Calu3 (cell line): ENCODE measurements around the gene SHPK. TPM values are rescaled to one million over a fixed set of nuclear protein-coding genes. Genes with fewer than 3 reads are reported as not detected.

Experiments
- BruUV-seq: library from RNA; stranded (reverse); fragments of 400-500 nt; replicated peaks from 2 replicates; lab custom pipeline; 2021; lab: Mats Ljungman, UMichigan
- CTCF ChIA-PET: fragments of 300-600 bp; sonication (Branson Sonifier 250); formaldehyde crosslinking; loops from one replicate; lab custom pipeline; 2022; ENCODE audit warnings: antibody characterized with exemption; lab: Charles Lee
- DNase-seq: peaks from one replicate; pipeline ENCODE4 v3.0.0; 2022
- H3K27ac Mint-ChIP-seq: one replicate; pipeline ENCODE4 v1.8.0; 2022; ENCODE audit warnings: mixed read lengths; ENCODE audit not compliant: unreplicated experiment
- H3K27me3 Mint-ChIP-seq: one replicate; pipeline ENCODE4 v1.8.0; 2022; ENCODE audit warnings: mixed read lengths; ENCODE audit not compliant: unreplicated experiment
- H3K36me3 Mint-ChIP-seq: one replicate; pipeline ENCODE4 v1.8.0; 2022; ENCODE audit warnings: mild to moderate bottlenecking, moderate library complexity, mixed read lengths; ENCODE audit not compliant: insufficient read depth, unreplicated experiment
- H3K4me1 Mint-ChIP-seq: one replicate; pipeline ENCODE4 v1.8.0; 2022; ENCODE audit warnings: mild to moderate bottlenecking, low read depth, mixed read lengths; ENCODE audit not compliant: unreplicated experiment
- H3K4me3 Mint-ChIP-seq: one replicate; pipeline ENCODE4 v1.8.0; 2022; ENCODE audit warnings: mild to moderate bottlenecking, low read depth, moderate library complexity, mixed read lengths; ENCODE audit not compliant: unreplicated experiment
- H3K9me3 Mint-ChIP-seq: one replicate; pipeline ENCODE4 v1.8.0; 2022; ENCODE audit warnings: low read depth, mixed read lengths; ENCODE audit not compliant: unreplicated experiment
- CTCF ChIP-seq: fragments of 200-600 bp; IDR thresholded peaks from one replicate; pipeline ENCODE4 v1.8.0; 2022; ENCODE audit warnings: antibody characterized with exemption; ENCODE audit not compliant: unreplicated experiment
- intact Hi-C: fragments of 100-400 bp; cut with micrococcal nuclease; formaldehyde crosslinking; loops from one replicate; pipeline ENCODE4 v1.10.0; 2022; ENCODE audit not compliant: unreplicated experiment
- total RNA-seq: library from RNA; stranded (reverse); gene quantifications from 2 replicates; pipeline ENCODE4 v1.2.3, GENCODE V29; 2022

The SHPK gene
- total RNA-seq, 1 experiment from 2014 or later = 9.4 TPM

GRCh38 chr17:3600529-3601205, 35.4 kb downstream of the SHPK start:
- CTCF ChIA-PET = no interaction called here
- H3K4me3 Mint-ChIP-seq = no peak overlapping the region
- H3K27me3 Mint-ChIP-seq = no peaks in the 10 kb centered on the region

GRCh38 chr17:3598078-3598477, 38.0 kb downstream of the SHPK start:
- DNase-seq = no peak
- intact Hi-C loops = no loop called here
- Mint-ChIP-seq H3K4me3 (no peak overlapping the region), H3K27ac (no peak overlapping the region), H3K36me3 (no peaks in the 10 kb centered on the region), H3K27me3 (no peaks in the 10 kb centered on the region), H3K9me3 (no peaks in the 10 kb centered on the region), H3K4me1 (no peaks in the 10 kb centered on the region)
- no TSS peak for BruUV-seq
- CTCF ChIA-PET = no interaction called here
- no peak for TF ChIP-seq CTCF

More at GRCh38 chr17:3600529-3601205, 35.4 kb downstream of the SHPK start:
- no peak for DNase-seq
- intact Hi-C loops = no loop called here
- Mint-ChIP-seq H3K36me3 (no peaks in the 10 kb centered on the region), H3K27ac (no peak overlapping the region), H3K4me1 (no peaks in the 10 kb centered on the region), H3K9me3 (no peaks in the 10 kb centered on the region)
- no peak for TF ChIP-seq CTCF
- no TSS peak for BruUV-seq

- CTCF ChIA-PET = no interaction called here
- TF ChIP-seq CTCF = no peak
- no peak for DNase-seq
- no peaks in the 10 kb centered on the region for H3K36me3 Mint-ChIP-seq
- no peak overlapping the region for H3K4me3 Mint-ChIP-seq
- H3K27me3 Mint-ChIP-seq = no peaks in the 10 kb centered on the region
- no peak overlapping the region for H3K27ac Mint-ChIP-seq
- no peaks in the 10 kb centered on the region for H3K9me3 Mint-ChIP-seq
- no TSS peak for BruUV-seq
- intact Hi-C loops = no loop called here
- no peaks in the 10 kb centered on the region for H3K4me1 Mint-ChIP-seq
Measured at GRCh38 chr17:3596804-3597464, 39.1 kb downstream of the SHPK start.

- H3K27ac Mint-ChIP-seq = no peak overlapping the region
- TF ChIP-seq CTCF = no peak
- BruUV-seq = no TSS peak
- CTCF ChIA-PET = no interaction called here
- H3K36me3 Mint-ChIP-seq = peaks cover 6% of the 10 kb centered on the region
- intact Hi-C loops = no loop called here
- no peaks in the 10 kb centered on the region for H3K27me3 Mint-ChIP-seq
- no peaks in the 10 kb centered on the region for H3K9me3 Mint-ChIP-seq
- no peak for DNase-seq
- H3K4me3 Mint-ChIP-seq = no peak overlapping the region
- H3K4me1 Mint-ChIP-seq = no peaks in the 10 kb centered on the region
Measured at GRCh38 chr17:3594976-3595375, 41.1 kb downstream of the SHPK start.
